ENCODE measurements around the gene OR4K17.
A peak's percentile ranks its signal among the peaks of the same experiment; 100 is the strongest.
"Not testable (repeated sequence)": the region's sequence is repeated elsewhere in the genome, so short reads cannot be mapped to it uniquely, and the experiment has no call there.

Gene OR4K17

GRCh38 chr14:20110438-20110837, at the start of gene OR4K17:
Gene OR4K17, plus strand, starts transcription at chr14:20110739. Its CDS starts 6,761 bp downstream, at chr14:20117500.
- DNase-seq (ENCODE audit: low read depth): no peak

DNA sequence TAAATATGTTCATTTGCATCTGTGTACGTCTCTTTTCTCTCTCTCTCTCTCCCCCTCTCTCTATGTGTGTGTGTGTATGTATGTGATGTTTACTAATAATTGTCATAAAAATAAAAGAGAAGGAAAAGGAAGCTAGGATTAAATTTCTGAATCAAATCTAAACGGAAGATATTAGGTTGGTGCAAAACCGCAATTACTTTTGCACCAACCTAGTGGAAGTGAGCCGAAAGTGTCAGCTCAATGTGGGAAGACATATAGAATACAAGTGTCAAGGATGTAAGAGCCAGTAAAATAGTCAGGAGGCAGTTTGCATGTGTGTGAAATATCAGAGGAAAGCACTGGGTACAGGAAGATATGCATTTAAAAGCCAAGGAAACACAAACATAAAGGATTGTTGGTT, 18.5 kb upstream of the OR4K17 start:
- DNase-seq (ENCODE audit: low read depth): no peak

GRCh38 chr14:20093442-20093841, 17.1 kb upstream of the OR4K17 start:
- no peak for DNase-seq (ENCODE audit: low read depth)

DNA sequence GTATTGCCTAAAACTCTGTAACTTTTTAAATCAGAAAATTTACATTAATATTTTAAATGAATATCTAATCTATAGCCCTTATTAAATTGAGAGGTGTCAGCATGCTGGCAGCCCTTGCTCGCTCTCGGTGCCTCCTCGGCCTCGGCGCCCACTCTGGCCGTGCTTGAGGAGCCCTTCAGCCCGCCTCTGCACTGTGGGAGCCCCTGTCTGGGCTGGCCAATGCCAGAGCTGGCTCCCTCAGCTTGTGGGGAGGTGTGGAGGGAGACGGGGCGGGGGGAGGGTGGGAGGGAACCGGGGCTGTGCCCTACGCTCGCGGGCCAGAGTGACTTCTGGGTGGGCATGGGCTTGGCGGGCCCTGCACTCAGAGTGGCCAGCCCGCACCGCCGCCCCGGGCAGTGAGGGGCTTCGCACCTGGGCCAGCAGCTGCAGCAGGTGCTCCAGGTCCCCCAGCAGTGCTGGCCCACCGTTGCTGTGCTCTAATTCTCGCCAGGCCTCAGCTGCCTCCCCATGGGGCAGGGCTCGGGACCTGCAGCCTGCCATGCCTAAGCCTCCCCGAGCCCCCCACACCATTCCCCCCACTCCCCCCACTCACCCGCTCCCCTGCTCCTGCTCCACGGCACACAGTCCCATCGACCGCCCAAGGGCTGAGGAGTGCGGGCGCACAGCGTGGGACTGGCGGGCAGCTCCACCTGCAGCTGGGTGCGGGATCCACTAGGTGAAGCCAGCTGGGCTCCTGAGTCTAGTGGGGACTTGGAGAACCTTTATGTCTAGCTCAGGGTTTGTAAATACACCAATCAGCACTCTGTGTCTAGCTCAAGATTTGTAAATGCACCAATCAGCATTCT, 11.4 kb upstream of the OR4K17 start:
- DNase-seq (ENCODE audit: low read depth): not testable (repeated sequence)

DNA sequence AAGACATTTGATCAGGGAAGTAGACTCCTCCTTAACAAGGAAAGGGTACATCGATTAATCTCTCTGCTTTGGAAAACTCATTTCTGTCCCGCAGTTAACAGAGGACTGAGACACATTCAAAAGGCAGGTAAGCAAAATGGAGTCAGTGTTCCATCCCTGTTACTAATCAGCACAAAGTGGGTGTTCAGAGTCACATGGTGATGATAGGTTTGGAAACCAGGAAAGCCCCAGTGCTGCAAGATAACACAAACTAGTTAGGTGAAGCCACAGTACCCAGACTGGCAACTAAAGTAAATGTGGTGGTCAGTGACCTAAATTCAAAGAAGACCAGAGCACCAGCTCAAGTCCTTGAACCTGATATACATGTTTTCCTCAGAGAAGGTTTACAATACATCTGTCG, 1.8 kb downstream of the OR4K17 start:
- no peak for DNase-seq (ENCODE audit: low read depth)

- no peak for DNase-seq (ENCODE audit: low read depth)
These were observed 6.2 kb downstream of the OR4K17 start for GRCh38 chr14:20116748-20117147.

- DNase-seq (ENCODE audit: low read depth): no peak
These were observed 8.3 kb downstream of the OR4K17 start for GRCh38 chr14:20118795-20119194.

GRCh38 chr14:20138520-20138919, 28.0 kb downstream of the OR4K17 start, which contains the start of gene OR4N5:
Gene OR4N5, plus strand, starts transcription at chr14:20138820. Its CDS starts 4,916 bp downstream, at chr14:20143736.
- DNase-seq (ENCODE audit: low read depth): no peak

GRCh38 chr14:20143911-20144310, 33.4 kb downstream of the OR4K17 start:
- no peak for DNase-seq (ENCODE audit: low read depth)

DNA sequence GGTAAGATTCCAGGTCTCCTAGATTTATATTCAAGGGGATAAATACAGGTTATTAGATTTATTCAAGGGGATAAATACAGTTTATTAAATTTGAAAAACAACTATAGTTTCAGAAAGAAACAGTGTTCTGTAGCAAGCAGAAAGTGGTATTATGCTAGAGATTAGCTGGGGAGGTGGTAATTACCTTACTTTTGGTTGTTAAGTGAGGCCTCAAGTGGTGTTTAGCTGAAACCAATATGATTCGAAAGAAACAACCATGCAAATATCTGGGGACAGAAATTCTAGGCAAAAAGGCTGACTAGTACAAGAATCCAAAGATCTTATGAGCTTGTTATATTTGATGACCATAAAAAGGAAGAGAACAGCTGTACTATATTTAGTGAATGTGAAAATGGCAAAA, 34.3 kb downstream of the OR4K17 start:
- no peak for DNase-seq (ENCODE audit: low read depth)

DNA sequence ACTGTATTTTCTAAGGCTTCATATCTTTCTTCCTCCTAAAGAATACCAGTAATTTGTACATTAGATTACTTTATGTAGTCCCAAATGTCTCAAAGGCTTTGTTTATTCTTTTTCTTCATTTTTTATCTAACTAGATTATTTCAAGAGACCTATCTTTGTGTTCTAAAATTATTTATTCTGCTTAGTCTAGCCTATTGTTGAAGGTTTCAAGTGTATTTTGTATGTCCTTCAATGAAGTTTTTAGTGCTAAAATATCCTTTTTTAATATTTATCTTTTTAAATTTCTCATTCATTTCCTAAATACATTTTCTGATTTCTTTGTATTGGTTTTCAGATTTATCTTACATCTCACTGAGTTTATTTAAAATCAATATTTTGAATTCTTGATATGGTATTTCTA, 53.9 kb downstream of the OR4K17 start:
- DNase-seq (ENCODE audit: low read depth): no peak

DNA sequence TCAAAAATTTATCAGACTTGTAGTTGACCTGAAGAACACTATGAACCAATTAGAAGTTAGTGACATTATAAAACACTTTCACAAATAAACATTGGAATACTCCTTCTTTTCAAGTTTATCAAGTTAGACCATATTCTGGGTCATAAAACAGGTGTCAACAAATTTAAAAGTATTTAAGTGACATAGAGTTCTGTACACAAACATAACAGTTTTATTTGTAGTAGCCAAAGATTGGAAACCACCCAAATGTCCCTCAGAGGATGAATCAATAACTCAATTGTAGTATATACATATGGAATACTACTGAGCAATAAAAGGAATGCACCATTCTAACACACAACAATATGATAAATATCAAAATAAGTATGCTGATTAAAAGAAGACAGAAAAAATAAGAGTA, 56.6 kb downstream of the OR4K17 start:
- no peak for DNase-seq (ENCODE audit: low read depth)

DNA sequence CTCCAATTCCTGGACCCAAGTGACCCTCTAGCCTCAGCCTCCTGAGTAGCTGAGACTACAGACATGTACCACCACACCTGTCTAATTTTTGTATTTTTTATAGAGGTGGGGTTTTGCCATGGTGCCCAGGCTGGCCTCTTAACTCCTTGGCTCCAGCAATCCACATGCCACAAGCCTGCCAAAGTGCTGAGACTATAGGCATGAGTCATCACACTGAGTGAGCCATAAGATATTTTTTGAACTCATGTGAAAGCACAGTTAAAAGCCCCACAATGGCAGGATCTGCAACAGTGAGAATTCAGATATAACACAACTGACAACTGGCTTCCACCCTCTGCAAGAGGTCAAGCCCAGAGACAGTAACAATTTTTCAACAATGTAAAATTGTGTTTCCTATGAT, 59.3 kb downstream of the OR4K17 start:
- peak; percentile 35 for DNase-seq (ENCODE audit: low read depth)

Data from EH (cell line).